Activated CD4-positive, alpha-beta T cell treated with anti-CD3 and anti-CD28 coated beads, Interleukin-2, amount 50 U/mL, for 4 hours (primary cell): ENCODE measurements around the gene DNAH2.

ENCODE experiments used
- DNase-seq, 2 experiments: peaks; one replicate each; pipeline ENCODE4 v3.0.0-alpha.2; 2020

Gene DNAH2

DNA sequence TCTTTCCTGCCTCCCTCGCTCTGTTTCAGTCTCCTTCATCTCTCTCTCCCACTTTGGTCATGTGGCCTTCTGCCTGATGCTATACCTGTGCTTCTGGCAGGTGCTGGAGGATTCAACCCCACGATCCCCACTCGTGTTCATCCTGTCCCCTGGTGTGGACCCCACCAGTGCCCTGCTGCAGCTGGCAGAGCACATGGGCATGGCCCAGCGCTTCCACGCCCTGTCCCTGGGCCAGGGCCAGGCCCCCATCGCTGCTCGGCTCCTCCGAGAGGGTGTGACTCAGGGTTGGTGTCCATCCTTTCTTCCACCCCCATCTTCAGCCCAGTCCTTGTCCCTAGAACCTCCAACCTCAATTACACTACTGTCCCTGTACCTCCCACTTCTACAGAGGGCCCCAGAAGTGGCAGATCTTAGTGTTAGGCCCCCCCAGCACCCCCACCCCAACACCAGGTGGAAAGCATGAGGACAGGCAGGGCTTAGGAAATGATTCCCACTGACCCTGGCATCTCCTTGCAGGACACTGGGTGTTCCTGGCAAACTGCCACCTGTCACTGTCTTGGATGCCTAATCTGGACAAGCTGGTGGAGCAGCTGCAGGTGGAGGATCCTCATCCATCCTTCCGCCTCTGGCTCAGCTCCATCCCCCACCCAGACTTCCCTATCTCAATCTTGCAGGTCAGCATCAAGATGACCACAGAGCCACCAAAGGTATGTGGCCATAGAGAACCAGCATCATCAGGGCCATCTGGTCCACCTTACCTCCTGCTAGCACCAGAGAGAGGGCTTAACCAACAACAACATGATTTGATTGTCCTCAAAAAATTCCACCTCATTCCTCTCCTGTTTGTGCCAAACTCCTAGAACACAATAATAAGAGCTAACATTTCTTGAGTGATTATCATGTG lies 106.7 kb downstream of the DNAH2 start:
- no peak for DNase-seq

DNA sequence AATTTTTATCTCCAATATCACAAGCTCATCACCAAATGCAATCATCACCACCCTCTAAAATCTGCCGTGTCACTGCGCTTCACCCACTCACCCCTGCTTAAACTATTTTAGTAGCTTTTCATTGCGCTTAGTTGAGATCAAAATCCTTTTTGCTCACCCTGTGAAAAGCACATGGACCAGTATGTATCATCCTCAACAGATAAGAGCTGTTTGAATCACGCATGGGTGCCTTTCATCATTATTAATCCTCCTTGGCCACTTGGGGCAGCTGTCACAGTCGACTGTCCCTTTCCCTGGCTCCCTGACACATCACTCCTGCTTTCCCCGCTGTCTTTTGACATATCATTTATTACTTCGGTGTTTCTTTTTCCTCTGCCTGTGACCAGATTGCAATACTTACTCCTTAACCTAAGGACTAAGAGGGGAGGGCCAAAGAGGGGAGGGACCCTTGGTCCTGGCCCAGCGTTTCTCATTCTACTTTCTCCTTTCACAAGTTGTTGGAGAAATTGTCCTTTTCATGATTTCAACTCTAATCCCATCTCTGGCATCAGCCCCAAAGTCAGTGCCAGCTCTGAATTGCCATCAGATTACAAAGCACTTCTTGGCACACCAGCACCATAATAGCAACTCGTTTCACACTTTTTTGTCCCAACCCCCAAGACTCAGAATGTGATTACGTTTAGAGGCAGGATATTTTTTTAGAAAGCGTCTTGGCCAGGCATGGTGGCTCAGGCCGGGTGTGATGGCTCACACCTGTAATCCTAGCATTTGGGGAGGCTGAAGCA lies 107.9 kb downstream of the DNAH2 start:
- DNase-seq, result no peak

DNA sequence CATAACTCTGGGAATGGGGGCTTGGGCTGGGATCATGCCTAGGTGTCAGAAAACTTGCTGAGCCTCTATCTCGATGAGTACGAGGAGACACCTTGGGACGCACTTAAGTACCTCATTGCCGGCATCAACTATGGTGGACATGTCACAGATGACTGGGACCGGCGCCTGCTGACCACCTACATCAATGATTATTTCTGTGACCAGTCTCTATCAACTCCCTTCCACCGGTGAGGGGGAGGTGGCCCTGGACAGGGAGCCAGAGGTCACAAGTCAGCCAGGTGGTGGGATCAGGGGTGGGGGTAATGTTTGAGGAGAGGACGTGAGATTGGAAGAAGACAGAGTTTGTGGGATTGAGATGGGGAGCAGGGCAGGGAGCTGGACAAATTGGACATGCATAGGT lies 113.1 kb downstream of the DNAH2 start:
- DNase-seq, result no peak

DNA sequence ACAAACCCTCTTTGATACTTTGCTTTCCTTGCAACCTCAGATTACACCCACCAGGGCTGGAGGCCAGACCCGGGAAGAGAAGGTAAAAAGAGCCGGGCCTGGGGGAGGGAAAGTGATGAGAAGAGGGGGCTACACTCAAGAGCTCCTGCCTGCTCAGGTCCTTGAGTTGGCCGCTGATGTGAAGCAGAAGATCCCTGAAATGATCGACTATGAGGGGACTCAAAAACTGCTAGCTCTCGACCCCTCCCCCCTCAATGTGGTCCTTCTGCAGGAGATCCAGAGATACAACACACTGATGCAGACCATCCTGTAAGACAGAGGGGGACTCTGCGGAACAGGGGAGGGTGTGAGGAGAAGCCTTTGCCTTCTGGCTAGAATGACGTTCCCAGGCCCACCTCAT lies 113.7 kb downstream of the DNAH2 start:
- DNase-seq, result no peak

DNA sequence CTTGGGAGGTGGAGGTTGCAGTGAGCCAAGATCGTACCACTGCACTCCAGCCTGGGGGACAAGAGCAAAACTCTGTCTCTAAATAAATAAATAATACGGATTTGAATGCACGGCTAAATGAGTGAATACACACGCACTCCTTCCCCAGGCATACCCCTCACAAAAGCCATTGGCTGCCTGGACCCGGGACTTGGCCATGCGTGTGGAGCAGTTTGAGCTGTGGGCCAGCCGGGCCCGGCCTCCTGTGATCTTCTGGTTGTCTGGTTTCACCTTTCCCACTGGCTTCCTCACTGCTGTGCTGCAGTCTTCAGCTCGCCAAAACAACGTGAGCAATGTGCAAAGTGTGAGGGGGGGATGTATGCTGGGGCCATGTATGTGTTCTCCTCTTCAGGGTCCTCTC lies 114.9 kb downstream of the DNAH2 start:
- no peak for DNase-seq

DNA sequence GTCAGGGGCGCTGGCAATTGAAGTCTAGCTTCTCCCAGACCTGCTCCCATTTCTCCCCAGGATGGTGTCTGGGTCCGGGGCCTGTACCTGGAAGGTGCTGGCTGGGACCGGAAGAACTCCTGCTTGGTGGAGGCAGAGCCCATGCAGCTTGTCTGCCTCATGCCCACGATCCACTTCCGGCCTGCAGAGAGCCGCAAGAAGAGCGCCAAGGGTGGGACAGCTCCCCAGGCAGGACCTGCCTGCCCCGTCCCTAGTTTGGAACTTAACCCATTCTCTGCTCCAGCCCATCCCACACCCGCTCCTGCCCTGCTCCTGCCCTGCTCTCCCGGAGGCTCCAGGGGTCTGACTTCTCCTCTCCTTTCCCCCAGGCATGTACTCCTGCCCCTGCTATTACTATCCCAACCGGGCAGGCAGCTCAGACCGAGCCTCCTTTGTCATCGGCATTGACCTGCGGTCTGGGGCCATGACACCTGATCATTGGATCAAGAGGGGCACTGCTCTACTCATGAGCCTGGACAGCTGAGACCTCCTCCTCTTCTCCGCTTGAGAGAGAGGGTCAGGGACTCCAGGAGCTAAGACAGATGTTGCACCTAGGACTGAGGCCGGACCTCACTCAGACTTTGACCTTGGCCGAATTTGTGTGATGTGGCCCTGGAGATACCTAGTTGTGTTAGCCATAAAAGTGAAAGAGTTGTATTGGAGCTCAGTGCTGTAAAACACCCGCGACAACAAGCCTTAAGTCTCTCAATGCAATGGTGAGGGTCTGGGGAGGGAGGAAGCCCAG lies 115.7 kb downstream of the DNAH2 start:
- no peak for DNase-seq

DNA sequence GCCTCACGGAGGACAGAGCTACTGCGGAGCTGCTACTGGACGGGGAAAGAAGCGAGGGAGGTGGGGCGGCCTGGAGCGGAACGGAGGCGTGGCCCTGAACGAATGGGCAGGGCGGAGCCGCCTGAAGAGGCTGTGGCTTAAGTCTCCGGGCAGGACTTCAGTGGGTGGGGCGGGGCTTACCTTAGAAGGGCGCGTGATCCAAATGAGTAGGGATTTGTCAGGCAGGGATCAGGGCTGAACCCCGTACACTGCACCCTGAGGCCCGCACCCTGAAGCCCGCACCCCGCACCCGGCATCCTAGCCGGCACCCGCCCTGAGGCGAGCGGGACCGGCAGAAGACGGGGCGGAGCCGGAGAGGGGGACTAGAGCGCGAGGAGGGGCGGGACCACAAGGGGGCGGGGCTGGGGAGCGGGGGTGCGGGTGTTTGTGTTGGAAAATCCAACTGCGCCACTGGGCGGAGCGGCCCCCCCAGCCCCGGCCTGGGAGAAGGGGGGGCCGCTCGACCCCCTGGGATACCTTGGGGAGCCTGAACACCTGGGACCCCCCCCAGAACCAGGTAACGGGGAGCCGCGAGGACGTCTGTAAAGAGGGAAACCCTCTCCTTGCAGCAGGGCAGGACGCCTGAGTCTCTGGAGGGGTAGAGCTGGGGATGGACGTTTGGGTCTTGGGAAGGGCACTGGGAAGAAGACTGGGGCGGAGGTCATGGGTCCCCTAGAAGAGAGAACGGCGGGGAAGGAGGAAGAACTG lies 116.4 kb downstream of the DNAH2 start, which contains the start of gene KDM6B:
TSS of gene KDM6B (plus strand) at position 423 of the 747 bp plus-strand sequence. CDS start 11,338 bp downstream, outside the sequence.
- DNase-seq, result peak; percentile 83

DNA sequence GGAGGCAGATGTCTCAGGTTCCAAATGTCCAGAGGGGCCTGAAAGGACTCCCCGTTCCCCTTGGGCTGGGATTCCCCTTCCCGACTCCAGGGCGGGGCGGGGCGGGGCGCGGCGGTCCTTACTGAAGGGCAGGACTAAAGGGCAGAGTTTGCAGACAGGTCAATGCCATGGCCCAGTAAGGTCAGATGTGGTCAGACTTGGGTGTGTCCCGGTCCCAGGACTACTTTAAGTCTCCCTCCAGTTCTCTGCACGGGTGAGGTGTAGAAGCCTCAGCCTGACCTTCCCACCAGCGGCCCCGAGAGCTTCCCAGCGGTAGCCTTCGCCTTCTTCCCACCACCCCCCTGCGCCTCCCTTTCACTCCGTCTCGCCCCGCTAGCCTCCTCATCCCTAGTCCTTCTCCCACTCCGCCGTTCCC lies 117.0 kb downstream of the DNAH2 start:
- DNase-seq, result peak in 1 of 2 experiments; percentile 31

DNA sequence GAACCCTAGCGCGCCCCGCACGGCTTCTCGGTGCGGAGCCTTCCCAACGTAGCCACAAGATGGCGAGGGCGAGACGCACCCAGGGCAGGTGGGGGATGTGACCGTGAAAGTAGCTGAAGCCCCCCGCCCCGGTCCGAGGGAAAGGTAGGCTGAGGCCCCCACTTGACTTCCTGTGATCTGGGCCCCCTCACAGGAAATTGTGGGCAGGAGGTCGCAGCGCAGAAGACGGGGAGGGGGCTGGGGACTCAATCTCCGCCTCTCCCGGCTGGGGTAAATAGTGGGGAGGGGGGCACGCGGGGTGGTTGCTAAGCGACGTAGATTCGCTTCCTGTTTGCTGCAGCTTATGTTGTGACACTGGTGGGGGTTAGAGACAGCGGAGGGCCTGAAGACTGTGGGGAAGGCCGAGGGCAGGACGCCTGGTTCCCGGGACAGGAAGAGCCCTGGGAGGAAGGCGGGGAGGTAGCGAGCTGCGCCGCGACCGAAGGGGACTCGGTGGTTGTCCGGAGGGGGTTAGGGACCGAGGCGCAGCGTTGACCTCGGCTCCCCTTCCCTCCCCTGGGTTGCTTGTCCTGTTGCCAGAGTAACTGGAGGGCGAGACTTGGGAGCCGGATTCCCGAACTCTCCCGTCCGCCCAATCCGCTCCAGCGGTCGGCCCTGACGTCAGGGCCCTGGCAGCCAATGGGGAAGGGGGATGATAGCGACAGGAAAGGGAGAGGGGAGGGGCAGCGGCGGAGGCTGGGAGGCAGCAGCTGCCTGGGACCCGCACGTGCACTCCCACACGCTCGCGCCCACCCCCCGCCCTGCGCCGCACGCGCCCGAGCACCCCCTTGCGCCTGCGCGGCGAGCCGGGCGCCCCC lies 117.6 kb downstream of the DNAH2 start:
- peak; percentile 82 to 86 for DNase-seq

DNA sequence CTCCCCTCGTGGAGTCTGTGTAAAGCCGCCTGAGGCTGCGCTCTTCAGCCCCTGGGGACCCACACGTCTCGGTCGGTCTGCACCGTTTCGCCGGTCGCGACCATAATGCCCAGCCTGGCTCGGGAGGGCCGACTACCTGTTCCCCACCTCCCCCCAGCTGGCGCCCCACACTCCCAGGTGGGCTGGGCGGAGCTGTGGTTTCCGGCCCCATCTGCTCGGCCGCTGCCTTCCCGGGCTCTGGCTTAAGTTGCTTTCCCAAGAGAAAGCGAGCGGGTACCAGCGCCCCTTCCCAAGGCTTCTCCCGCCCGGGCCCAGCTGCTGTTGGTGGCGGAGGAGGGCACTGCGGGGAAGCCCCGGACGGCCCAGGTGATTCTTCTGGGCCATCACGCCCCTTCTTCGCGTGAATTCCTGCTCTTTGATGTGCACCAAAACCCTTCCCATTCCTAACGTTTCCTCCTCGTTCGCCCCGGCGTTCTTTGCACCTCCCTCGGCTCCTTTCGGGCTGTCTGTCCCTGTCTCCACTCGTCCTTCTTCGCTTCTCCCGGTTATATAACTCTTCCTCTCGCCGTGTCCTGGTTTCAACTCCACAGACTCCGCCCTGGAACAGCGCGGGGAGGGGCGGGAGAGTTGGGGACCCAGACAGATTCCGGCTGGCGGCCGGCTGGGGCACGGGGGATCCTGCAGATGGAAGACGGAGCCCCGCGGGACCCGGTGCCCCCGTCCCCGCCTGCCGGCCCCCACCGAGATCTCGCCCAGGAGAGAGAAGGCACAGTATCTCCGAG lies 118.5 kb downstream of the DNAH2 start:
- peak; percentile 24 to 34 for DNase-seq

DNA sequence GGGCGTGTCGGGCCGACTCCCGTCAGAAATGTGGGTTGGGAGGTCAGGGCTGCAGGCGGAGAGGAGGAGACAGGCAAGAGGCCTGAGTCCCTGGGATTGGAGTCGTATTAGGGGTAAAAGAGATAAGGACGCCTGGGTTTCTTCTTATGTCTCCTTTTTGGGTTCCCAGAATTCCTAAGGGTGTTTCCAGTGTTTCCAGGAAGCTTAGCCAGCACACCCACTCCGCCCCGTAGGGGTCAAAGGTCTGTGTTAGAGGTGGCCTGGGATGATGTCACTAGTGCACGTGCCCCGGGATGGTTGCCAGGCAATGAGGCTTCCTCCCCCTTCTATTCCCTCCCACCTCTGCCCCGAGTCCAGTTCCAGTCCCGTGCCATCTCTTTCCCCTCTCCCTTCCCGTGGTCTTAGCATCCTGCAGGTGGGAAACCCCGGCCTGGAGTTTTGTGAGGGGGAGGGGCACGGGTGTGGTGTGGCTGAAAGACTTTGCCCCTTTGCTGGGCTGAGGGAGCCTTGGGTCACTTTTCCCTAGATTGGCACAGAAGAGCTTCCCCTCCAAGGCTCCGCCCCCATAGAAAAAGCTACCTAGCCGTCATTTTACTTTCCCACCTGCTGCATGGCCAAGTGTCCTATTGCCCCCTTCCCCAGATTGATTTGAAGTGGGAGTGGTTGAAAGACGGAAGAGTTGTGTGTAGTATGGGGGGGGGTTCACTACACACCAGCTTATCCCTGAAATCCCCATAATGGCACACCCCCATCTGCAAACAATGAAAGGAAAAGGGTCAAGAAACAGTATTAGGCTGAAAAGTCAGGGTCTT lies 119.3 kb downstream of the DNAH2 start:
- peak; percentile 47 to 49 for DNase-seq

DNA sequence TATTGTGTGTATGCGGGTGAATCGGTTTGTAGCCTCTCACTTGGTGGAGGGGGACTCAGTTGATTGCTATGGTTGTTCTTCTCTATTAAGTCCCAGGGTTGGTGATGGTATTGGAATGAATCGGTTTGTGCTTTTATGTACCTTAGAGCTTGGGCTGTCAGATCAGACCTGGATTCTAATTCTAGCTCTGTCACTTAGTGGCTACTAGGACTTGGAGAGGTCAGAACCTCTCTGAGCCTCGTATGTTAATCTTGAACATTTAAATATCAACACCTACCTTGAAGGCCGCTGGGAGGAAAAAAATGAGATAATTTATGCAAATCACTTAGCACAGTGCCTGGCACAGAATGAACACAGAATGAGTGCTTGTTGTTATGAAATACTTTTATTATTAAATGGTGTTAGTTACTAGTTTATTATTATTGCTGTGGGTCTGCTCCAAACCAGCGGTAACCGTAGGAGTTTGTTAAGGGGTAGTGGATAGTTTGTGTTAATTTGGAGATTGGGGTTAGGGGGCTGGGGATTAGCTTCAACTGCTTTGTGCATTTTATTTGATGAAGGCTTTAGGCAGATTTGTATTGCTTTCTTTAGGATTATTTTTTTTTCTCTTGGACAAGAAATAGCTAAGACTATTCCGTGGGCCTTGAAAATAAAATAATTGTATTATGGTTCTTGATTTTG lies 120.0 kb downstream of the DNAH2 start:
- no peak for DNase-seq

DNA sequence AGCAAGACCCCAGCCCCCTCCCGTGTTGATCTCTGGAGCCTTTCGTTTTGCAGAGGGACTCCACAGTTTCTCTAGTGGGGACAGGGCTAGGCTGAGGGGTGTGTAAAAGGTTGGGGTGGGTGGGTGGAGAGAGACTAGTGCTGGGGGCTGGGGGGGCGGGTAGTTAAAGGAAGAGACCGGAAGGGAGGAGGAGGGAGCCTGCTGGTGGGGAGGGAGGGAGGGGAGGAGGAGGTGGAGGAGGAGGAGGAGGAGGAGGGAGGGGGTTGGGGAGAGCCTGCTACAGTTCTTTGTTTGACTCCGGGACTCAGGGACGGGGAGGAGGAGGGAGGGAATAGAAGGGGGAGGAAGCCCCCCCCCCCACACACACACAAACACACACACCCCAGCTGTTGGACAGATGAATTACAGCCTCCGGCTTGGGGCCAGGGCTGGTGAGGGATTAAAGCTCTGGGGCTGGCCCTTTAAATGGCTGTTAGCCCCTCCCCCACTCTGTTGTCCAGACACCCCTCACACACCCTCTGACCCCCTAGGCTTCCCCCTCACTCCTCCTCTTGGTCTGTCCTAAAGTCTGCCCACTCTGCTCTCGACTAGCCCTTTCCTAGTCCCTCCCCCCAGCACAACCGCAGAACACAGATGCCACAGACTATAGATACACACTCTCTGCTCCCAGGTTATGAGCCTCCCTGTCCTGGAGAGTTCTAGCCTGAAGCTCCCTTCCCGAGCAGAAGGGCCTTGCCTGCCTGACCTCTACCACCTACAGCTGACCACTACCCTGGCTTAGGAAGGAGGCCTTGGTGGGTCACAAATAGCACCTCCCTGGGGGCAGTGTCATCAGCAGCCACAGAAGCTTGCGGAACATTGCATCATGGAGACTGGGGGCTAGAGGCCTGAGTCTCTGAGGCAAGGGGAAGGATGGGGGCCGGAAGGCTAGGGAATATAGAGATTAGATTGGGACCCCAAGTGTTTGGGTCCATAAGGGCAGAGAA lies 120.8 kb downstream of the DNAH2 start:
- peak; percentile 28 to 40 for DNase-seq

DNA sequence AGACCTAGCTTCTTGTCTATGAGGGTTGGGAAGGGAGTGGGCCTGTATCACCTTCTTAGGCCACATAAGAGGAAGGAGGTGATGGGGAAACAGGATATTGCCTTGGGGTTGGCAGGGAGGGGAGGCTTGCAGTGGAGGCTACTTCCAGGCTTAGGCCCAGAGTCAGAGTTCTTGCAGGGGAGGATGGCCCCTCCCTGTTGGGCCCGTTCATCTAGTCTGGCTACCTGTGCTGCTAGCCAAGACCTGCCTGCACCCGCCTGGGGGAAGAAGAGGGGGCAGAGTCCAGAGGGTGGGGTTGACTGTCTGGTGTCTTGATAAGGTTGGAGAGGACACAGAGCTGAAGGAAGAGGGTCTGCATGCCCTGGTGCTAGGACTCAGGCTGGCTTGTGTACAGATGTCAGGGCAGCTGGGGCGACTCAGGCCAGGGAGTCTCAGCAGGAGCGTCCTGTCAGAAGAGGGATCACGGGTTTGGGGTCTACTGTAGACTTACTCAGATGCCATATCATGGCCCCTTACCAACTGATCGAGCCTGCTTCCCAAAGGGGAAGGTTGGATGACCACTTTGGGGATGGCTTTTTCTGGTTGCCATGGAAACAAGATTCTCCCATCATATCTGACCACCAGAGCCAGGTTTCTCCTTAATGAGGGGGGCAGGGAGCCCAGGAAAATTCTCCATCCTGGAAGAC lies 121.8 kb downstream of the DNAH2 start:
- DNase-seq, result no peak

DNA sequence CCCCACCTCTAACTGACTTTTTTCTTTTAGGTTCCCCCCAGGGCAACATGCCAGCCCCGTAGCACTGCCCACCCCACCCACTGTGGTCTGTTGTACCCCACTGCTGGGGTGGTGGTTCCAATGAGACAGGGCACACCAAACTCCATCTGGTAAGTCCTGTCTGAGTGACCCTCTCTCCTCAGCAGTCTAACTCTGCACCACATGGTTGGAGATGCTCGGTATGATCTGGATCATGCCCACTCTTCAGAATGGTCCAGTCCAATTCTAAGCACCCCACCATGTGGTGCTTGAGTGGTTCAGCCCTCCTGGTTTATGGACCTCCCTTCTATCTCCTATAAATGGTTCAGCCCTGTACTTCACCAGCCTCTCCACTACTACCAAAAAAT lies 122.3 kb downstream of the DNAH2 start:
- DNase-seq, result no peak

DNA sequence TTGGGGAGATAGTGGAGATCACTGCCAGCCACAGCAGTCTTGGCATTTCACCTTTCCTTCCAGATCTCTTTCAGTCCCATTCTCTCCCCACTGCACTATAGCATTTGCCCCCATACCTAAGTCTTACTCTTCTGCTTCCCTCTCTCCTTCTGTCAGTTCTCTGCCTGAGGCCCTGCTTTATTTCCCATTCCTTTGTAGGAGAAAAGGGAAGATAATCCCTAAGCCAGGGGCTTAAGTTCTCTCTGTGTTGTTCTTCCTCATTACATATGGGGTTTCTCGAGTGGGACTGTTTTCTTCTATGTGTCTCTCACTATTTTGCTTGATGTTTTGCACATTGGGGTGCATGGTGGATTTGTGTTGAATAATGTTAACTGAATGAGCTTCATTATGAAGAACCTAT lies 122.9 kb downstream of the DNAH2 start:
- no peak for DNase-seq

DNA sequence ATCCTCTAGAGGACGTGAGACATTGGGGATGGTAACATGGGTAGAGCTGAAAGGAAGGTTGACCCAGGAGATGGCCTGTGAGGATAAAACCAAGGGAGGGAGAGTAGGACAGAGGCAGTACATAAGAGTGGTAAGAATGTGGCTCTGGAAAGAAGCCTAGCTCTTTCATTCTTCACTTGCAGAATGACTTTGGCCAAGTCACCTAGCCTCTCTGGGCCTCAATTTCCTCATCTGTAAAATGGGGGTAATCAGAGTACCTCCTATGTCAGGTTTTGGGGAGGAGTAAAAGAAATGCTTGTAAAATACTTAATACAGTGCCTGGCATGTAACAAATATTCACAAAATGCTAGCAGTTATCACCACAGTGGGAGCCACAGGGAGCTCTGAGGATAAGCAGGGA lies 123.3 kb downstream of the DNAH2 start:
- DNase-seq, result no peak
